PC-9 (cell line): ENCODE measurements around the gene DRG1. TPM values are rescaled to one million over a fixed set of nuclear protein-coding genes. Genes with fewer than 3 reads are reported as not detected.
A peak's percentile ranks its signal among the peaks of the same experiment; 100 is the strongest.

Source experiments
- Bru-seq: library from RNA; stranded (reverse); fragments of 400-500 nt; gene quantifications from one replicate; lab custom pipeline; 2021; lab: Mats Ljungman, UMichigan
- BruChase-seq, 2 experiments: library from RNA; stranded (reverse); fragments of 400-500 nt; gene quantifications; one replicate each; lab custom pipeline; 2021; lab: Mats Ljungman, UMichigan
- BruUV-seq: library from RNA; stranded (reverse); fragments of 400-500 nt; replicated peaks from 2 replicates; lab custom pipeline; 2021; lab: Mats Ljungman, UMichigan
- CTCF ChIA-PET: fragments of 300-600 bp; sonication (Branson Sonifier 250); formaldehyde crosslinking; loops from one replicate; lab custom pipeline; 2022; ENCODE audit warnings: antibody characterized with exemption; lab: Charles Lee
- POLR2A ChIA-PET: fragments of 300-600 bp; sonication (Branson Sonifier 250); formaldehyde crosslinking; loops from one replicate; lab custom pipeline; 2022; ENCODE audit warnings: antibody characterized with exemption; ENCODE audit not compliant: unreplicated experiment; lab: Charles Lee
- DNase-seq, 2 experiments: peaks; one replicate each; pipeline versions ENCODE4 v3.0.0 to v3.0.0-alpha.2; 2015 to 2022; ENCODE audit warnings: mixed read lengths in 1 of 2
- H2AFZ ChIP-seq: fragments of 200-600 bp; sonication (generic); 2 replicates; pipeline ENCODE4 v1.8.1; 2017; ENCODE audit warnings: antibody characterized with exemption
- H3F3A ChIP-seq: fragments of 200-600 bp; sonication (generic); 2 replicates; pipeline ENCODE4 v1.8.1; 2017; ENCODE audit warnings: antibody characterized with exemption, mild to moderate bottlenecking, low read depth; ENCODE audit not compliant: insufficient read depth
- H3K27ac ChIP-seq: fragments of 200-600 bp; sonication (generic); 2 replicates; pipeline ENCODE4 v1.6.1; 2016; ENCODE audit warnings: mixed run types
- H3K27me3 ChIP-seq: fragments of 200-600 bp; sonication (generic); 2 replicates; pipeline ENCODE4 v1.6.1; 2016; ENCODE audit warnings: low read depth, mixed run types; ENCODE audit not compliant: insufficient read depth
- H3K36me3 ChIP-seq: fragments of 200-600 bp; sonication (generic); 2 replicates; pipeline ENCODE4 v1.6.1; 2016; ENCODE audit warnings: low read depth, mixed run types
- H3K4me1 ChIP-seq: fragments of 200-600 bp; sonication (generic); replicated peaks from 2 replicates; pipeline ENCODE4 v1.6.1; 2016; ENCODE audit warnings: mixed run types; ENCODE audit not compliant: insufficient read depth
- H3K4me2 ChIP-seq: fragments of 200-600 bp; sonication (generic); 2 replicates; pipeline ENCODE4 v1.6.1; 2017; ENCODE audit warnings: mixed run types
- H3K4me3 ChIP-seq: fragments of 200-600 bp; sonication (generic); 2 replicates; pipeline ENCODE4 v1.6.1; 2016; ENCODE audit warnings: mixed run types
- H3K79me2 ChIP-seq: fragments of 200-600 bp; sonication (generic); 2 replicates; pipeline ENCODE4 v1.6.1; 2017; ENCODE audit warnings: low read depth, mixed run types
- H3K9me2 ChIP-seq: fragments of 200-600 bp; sonication (generic); 2 replicates; pipeline ENCODE4 v1.8.1; 2017; ENCODE audit warnings: mild to moderate bottlenecking; ENCODE audit not compliant: insufficient read depth
- H3K9me3 ChIP-seq: fragments of 200-600 bp; sonication (generic); 2 replicates; pipeline ENCODE4 v1.8.1; 2016; ENCODE audit warnings: low read depth; ENCODE audit not compliant: insufficient read depth
- H4K20me1 ChIP-seq: fragments of 200-600 bp; sonication (generic); 2 replicates; pipeline ENCODE4 v1.8.1; 2017; ENCODE audit not compliant: insufficient read depth
- CTCF ChIP-seq: fragments of 200-600 bp; sonication (generic); conservative IDR thresholded peaks from 2 replicates; pipeline ENCODE4 v1.6.1; 2017; ENCODE audit warnings: mixed run types, antibody characterized with exemption, mild to moderate bottlenecking, moderate library complexity
- EZH2 ChIP-seq: fragments of 200-600 bp; sonication (generic); IDR thresholded peaks from 2 replicates; pipeline ENCODE4 v1.8.0; 2017; ENCODE audit warnings: antibody characterized with exemption, low read depth
- intact Hi-C: fragments of 100-400 bp; cut with micrococcal nuclease; formaldehyde crosslinking; loops from one replicate; pipeline ENCODE4 v1.10.0; 2022; ENCODE audit not compliant: unreplicated experiment
- long read RNA-seq: library from polyadenylated mRNA; stranded (forward); transcript quantifications from one replicate; pipeline ENCODE4 v2.0.0, GENCODE V29; 2022
- total RNA-seq: library from RNA; stranded (reverse); gene quantifications from 2 replicates; pipeline ENCODE4 v1.2.3, GENCODE V29; 2021

The DRG1 gene
- total RNA-seq (60.1 and 73.8 TPM in 2 replicates), Bru-seq, nascent RNA (percentile 70 among the genes with signal in this experiment), BruChase-seq, experiment 1, labeled RNA remaining after a 2-hour chase (percentile 58 among the genes with signal in this experiment), BruChase-seq, experiment 2, labeled RNA remaining after a 6-hour chase (percentile 70 among the genes with signal in this experiment)
- long read RNA-seq, transcript DRG1-201 (9 exons, 1,746 nt), result major isoform, 117 of 169 reads
- long read RNA-seq, partial matches to known transcripts, result 1 of 169 reads
- long read RNA-seq, other reads (novel, unspliced or antisense), result 50 of 169 reads

- POLR2A ChIA-PET, result interaction anchor here (0.5 to 0.6 kb wide), 3 partner anchors 8 to 203 kb away, joined by 3 to 6 read pairs (median 6); no protein-coding TSS in a partner anchor
- TSS peak; percentile 64 for BruUV-seq
- H4K20me1 ChIP-seq, result 0 out of 2 replicates have a peak, but pooled peaks cover 4% of the 10 kb centered on the region
- DNase-seq, result peak; percentile 89 to 95
- H3K36me3 ChIP-seq, result peaks cover 9% of the 10 kb centered on the region
- intact Hi-C loops, result loop anchor here (1.0 to 5.0 kb wide), 2 partner anchors 52 to 107 kb away; partner anchors contain the start of gene PIK3IP1
- H3K9me2 ChIP-seq, result no peaks in the 10 kb centered on the region
- no peaks in the 10 kb centered on the region for H3K27me3 ChIP-seq
- peaks cover 18% of the 10 kb centered on the region for H3F3A ChIP-seq
- peaks cover 46% of the 10 kb centered on the region for H3K79me2 ChIP-seq
- no peaks in the 10 kb centered on the region for H3K9me3 ChIP-seq
- peak within 1 kb of the TSS; percentile 95 for H3K4me2 ChIP-seq
- CTCF ChIA-PET, result no interaction called here
- TF ChIP-seq EZH2, result no peak
- TF ChIP-seq CTCF, result no peak
- H3K4me1 ChIP-seq, result peaks cover 14% of the 10 kb centered on the region
- peak within 1 kb of the TSS; percentile 34 for H3K27ac ChIP-seq
- H2AFZ ChIP-seq, result peak within 1 kb of the TSS; percentile 96
- H3K4me3 ChIP-seq, result peak within 1 kb of the TSS; percentile 90
Measured at GRCh38 chr22:31399211-31400022, at the start of gene DRG1. Gene DRG1 (plus strand): TSS chr22:31399604. CDS start chr22:31399684, 80 bp downstream.

GRCh38 chr22:31349960-31350359 is 49.4 kb upstream of the DRG1 start:
- no peak for DNase-seq
- Histone ChIP-seq H3K4me3 (no peak overlapping the region), H3K4me1 (peaks cover 20% of the 10 kb centered on the region), H3K4me2 (no peak overlapping the region), H4K20me1 (no peaks in the 10 kb centered on the region), H3K9me3 (no peaks in the 10 kb centered on the region), H3K27me3 (no peaks in the 10 kb centered on the region), H3K9me2 (no peaks in the 10 kb centered on the region), H2AFZ (no peak overlapping the region), H3F3A (peaks cover 24% of the 10 kb centered on the region; the same call in 1 of the 2 replicates), H3K79me2 (peaks cover 13% of the 10 kb centered on the region), H3K27ac (no peak overlapping the region), H3K36me3 (no peaks in the 10 kb centered on the region)
- intact Hi-C loops, result no loop called here
- no TSS peak for BruUV-seq
- TF ChIP-seq CTCF (no peak), EZH2 (no peak)
- CTCF ChIA-PET, result no interaction called here
- POLR2A ChIA-PET, result no interaction called here

GRCh38 chr22:31350410-31350863 is 49.0 kb upstream of the DRG1 start:
- intact Hi-C loops, result no loop called here
- TF ChIP-seq EZH2 (no peak), CTCF (no peak)
- CTCF ChIA-PET, result no interaction called here
- BruUV-seq, result no TSS peak
- Histone ChIP-seq H3F3A (peaks cover 21% of the 10 kb centered on the region; the same call in 1 of the 2 replicates), H3K4me3 (no peak overlapping the region), H3K9me3 (no peaks in the 10 kb centered on the region), H3K79me2 (peaks cover 8% of the 10 kb centered on the region), H3K36me3 (no peaks in the 10 kb centered on the region), H2AFZ (no peak overlapping the region), H3K27ac (no peak overlapping the region), H3K4me2 (no peak overlapping the region), H3K4me1 (peaks cover 16% of the 10 kb centered on the region; the same call in 1 of the 2 replicates), H4K20me1 (no peaks in the 10 kb centered on the region), H3K27me3 (no peaks in the 10 kb centered on the region), H3K9me2 (no peaks in the 10 kb centered on the region)
- POLR2A ChIA-PET, result no interaction called here
- no peak for DNase-seq
